H1 (cell line): Measurements from ENCODE around the gene PSD2. TPM values are rescaled to one million over a fixed set of nuclear protein-coding genes. Genes with fewer than 3 reads are reported as not detected.

Experiments used
- CTBP2 ChIP-seq: IDR thresholded peaks from 2 replicates; pipeline ENCODE4 v1.7.0; 2011; ENCODE audit warnings: borderline replicate concordance, mild to moderate bottlenecking, moderate library complexity, mixed read lengths, low read length; ENCODE audit not compliant: insufficient read depth, insufficient read length
- CTCF ChIP-seq, 3 experiments: IDR thresholded peaks; 1 replicate in 2 of 3; 2 replicates in 1 of 3; pipeline versions ENCODE4 v1.5.1 to v1.6.1; 2011; ENCODE audit warnings: low read length in 3 of 3, mild to moderate bottlenecking in 3 of 3, inconsistent platforms in 2 of 3, low read depth in 1 of 3, moderate library complexity in 1 of 3; ENCODE audit not compliant: insufficient read depth in 1 of 3; ENCODE audit errors: control extremely low read depth in 1 of 3
- EP300 ChIP-seq, 2 experiments: IDR thresholded peaks; 1 replicate in 1 of 2; 2 replicates in 1 of 2; pipeline ENCODE4 v1.6.1; 2011 to 2012; ENCODE audit warnings: low read depth in 2 of 2, low read length in 2 of 2, mild to moderate bottlenecking in 2 of 2, borderline replicate concordance in 1 of 2, inconsistent platforms in 1 of 2, moderate library complexity in 1 of 2
- SUZ12 ChIP-seq: fragments of 200-600 bp; sonication (generic); IDR thresholded peaks from 2 replicates; pipeline ENCODE4 v1.6.1; 2012; ENCODE audit warnings: mild to moderate bottlenecking, inconsistent platforms, low read length, moderate library complexity, mixed read lengths
- TBP ChIP-seq: IDR thresholded peaks from 2 replicates; pipeline ENCODE4 v1.6.1; 2011; ENCODE audit warnings: low read depth, low read length, improper control_type of control experiment
- TCF12 ChIP-seq: IDR thresholded peaks from 2 replicates; pipeline ENCODE4 v1.6.1; 2011; ENCODE audit warnings: low read depth, mild to moderate bottlenecking, low read length
- polyA plus RNA-seq, 7 experiments: library from polyadenylated mRNA; depleted of rRNA in 3 of 7; stranded (reverse) in 5 of 7; unstranded in 2 of 7; fragments of >200 nt in 5 of 7; fragments of 200-250 nt in 2 of 7; gene quantifications; 1 replicate in 5 of 7; 2 replicates in 1 of 7; 4 replicates in 1 of 7; pipeline versions ENCODE4 v1.2.1 to v1.2.3, GENCODE V29; 2011 to 2013; ENCODE audit warnings: missing spikeins in 2 of 7, mixed read lengths in 2 of 7
- total RNA-seq: library from RNA; stranded (reverse); fragmentation: NEBNext Ultra II Directional; extraction: Animal tissue kit (Norgen Biotek cat#: 25700); gene quantifications from 2 replicates; pipeline ENCODE4 v1.2.1, GENCODE V29; 2021
- TF ChIP-seq, protein P1 (sequence below): fragments of 300-600 bp; sonication (generic); IDR thresholded peaks from 2 replicates; pipeline ENCODE4 v1.7.1; 2012; ENCODE audit warnings: low read length, moderate library complexity, mild to moderate bottlenecking, inconsistent platforms; ENCODE audit not compliant: insufficient replicate concordance

PSD2 gene
- total and polyA plus RNA-seq, 2 of the 8 experiments (the other 6 are each of a cell fraction or from before 2014, with no cell fraction given), result 0.06 to 0.14 TPM

DNA sequence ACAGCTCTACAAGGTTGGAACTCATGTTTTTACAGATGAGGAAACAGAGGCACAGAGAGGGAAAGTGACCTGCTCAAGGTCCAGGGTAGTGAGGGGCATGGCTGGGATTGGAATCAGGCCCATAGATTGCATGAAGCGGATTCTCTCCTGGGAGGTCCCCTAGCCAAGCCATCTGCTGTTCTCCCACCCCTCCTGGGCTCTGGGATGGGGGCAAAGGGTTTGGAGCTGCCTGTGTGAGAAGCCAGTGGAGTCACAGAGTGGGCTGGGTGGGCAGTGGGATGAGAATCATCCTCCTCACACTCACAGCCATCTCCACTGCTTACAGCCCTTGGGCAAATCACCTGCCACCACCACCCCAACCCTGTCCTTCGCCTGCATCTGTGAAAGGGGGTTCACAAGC lies 38.6 kb upstream of the PSD2 start (continued):
- TF ChIP-seq CTCF (IDR thresholded peaks at IDR 0.05; ENCODE audit: control extremely low read depth in 1 of 3, insufficient read depth in 1 of 3, low read depth in 1 of 3, low read length in 3 of 3) (no peak), CTBP2 (no peak), TCF12 (no peak), SUZ12 (no peak), TBP (no peak), EP300 (IDR thresholded peaks at IDR 0.05; ENCODE audit: borderline replicate concordance in 1 of 2, low read depth in 2 of 2, low read length in 2 of 2) (no peak)
- TF ChIP-seq, protein P1, sequence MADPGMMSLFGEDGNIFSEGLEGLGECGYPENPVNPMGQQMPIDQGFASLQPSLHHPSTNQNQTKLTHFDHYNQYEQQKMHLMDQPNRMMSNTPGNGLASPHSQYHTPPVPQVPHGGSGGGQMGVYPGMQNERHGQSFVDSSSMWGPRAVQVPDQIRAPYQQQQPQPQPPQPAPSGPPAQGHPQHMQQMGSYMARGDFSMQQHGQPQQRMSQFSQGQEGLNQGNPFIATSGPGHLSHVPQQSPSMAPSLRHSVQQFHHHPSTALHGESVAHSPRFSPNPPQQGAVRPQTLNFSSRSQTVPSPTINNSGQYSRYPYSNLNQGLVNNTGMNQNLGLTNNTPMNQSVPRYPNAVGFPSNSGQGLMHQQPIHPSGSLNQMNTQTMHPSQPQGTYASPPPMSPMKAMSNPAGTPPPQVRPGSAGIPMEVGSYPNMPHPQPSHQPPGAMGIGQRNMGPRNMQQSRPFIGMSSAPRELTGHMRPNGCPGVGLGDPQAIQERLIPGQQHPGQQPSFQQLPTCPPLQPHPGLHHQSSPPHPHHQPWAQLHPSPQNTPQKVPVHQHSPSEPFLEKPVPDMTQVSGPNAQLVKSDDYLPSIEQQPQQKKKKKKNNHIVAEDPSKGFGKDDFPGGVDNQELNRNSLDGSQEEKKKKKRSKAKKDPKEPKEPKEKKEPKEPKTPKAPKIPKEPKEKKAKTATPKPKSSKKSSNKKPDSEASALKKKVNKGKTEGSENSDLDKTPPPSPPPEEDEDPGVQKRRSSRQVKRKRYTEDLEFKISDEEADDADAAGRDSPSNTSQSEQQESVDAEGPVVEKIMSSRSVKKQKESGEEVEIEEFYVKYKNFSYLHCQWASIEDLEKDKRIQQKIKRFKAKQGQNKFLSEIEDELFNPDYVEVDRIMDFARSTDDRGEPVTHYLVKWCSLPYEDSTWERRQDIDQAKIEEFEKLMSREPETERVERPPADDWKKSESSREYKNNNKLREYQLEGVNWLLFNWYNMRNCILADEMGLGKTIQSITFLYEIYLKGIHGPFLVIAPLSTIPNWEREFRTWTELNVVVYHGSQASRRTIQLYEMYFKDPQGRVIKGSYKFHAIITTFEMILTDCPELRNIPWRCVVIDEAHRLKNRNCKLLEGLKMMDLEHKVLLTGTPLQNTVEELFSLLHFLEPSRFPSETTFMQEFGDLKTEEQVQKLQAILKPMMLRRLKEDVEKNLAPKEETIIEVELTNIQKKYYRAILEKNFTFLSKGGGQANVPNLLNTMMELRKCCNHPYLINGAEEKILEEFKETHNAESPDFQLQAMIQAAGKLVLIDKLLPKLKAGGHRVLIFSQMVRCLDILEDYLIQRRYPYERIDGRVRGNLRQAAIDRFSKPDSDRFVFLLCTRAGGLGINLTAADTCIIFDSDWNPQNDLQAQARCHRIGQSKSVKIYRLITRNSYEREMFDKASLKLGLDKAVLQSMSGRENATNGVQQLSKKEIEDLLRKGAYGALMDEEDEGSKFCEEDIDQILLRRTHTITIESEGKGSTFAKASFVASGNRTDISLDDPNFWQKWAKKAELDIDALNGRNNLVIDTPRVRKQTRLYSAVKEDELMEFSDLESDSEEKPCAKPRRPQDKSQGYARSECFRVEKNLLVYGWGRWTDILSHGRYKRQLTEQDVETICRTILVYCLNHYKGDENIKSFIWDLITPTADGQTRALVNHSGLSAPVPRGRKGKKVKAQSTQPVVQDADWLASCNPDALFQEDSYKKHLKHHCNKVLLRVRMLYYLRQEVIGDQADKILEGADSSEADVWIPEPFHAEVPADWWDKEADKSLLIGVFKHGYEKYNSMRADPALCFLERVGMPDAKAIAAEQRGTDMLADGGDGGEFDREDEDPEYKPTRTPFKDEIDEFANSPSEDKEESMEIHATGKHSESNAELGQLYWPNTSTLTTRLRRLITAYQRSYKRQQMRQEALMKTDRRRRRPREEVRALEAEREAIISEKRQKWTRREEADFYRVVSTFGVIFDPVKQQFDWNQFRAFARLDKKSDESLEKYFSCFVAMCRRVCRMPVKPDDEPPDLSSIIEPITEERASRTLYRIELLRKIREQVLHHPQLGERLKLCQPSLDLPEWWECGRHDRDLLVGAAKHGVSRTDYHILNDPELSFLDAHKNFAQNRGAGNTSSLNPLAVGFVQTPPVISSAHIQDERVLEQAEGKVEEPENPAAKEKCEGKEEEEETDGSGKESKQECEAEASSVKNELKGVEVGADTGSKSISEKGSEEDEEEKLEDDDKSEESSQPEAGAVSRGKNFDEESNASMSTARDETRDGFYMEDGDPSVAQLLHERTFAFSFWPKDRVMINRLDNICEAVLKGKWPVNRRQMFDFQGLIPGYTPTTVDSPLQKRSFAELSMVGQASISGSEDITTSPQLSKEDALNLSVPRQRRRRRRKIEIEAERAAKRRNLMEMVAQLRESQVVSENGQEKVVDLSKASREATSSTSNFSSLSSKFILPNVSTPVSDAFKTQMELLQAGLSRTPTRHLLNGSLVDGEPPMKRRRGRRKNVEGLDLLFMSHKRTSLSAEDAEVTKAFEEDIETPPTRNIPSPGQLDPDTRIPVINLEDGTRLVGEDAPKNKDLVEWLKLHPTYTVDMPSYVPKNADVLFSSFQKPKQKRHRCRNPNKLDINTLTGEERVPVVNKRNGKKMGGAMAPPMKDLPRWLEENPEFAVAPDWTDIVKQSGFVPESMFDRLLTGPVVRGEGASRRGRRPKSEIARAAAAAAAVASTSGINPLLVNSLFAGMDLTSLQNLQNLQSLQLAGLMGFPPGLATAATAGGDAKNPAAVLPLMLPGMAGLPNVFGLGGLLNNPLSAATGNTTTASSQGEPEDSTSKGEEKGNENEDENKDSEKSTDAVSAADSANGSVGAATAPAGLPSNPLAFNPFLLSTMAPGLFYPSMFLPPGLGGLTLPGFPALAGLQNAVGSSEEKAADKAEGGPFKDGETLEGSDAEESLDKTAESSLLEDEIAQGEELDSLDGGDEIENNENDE, result no peak
